Stimulated activated CD8-positive, alpha-beta memory T cell treated with anti-CD3 and anti-CD28 coated beads, Interleukin-7, amount 100 ng/mL, for 24 hours (primary cell): ENCODE data around the gene BUB1B.
"Not testable (repeated sequence)": the region's sequence is repeated elsewhere in the genome, so short reads cannot be mapped to it uniquely, and the experiment has no call there.

ENCODE experiments used
- DNase-seq: peaks from one replicate; pipeline ENCODE4 v3.0.0-alpha.2; 2020; ENCODE audit warnings: low read depth

Gene BUB1B

GRCh38 chr15:40137303-40138200 is 23.3 kb upstream of the BUB1B start:
- no peak for DNase-seq

- not testable (repeated sequence) for DNase-seq
Observed at GRCh38 chr15:40138201-40138570, 22.7 kb upstream of the BUB1B start.

DNA sequence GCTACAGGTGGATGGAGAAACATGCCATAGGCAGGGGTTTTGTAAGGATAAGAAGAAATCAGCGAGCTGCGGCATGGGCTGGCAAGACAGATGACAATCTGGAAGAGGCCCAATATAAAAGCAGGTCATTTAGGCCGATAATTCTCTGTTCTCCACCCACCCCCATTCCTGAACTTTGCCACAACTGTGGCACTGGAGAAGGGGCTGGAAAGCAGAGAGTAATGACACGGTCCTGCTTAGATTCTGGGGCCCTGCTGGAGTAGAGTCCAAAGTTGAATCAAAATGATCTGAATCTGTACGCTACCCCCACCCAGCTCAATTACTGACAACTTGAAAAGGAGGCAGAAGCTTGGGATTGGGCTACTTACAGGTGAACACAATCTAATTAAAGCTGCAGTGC is 18.4 kb upstream of the BUB1B start:
- DNase-seq, result no peak

DNA sequence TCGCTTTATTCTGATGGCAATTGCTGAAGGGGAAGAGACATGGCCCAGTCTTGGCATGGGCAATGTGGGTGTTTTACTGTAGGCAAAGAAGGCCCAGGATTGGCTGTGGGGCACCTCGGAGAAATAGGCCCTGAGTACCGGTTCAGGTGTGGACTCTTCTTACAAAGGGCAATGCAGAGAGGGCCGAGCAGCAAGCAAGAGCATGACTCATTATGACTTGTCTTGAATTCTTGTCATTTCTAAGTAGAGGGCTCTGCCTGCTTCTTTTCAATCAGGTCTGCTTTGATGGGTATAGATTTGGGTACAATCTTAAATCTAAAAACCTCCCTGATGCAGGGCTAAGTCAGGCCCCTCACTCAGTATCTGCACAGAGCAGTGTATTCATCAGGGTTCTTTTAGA is 14.8 kb upstream of the BUB1B start:
- no peak for DNase-seq

- DNase-seq, result no peak
Observed at GRCh38 chr15:40149339-40149738, 11.5 kb upstream of the BUB1B start.

DNA sequence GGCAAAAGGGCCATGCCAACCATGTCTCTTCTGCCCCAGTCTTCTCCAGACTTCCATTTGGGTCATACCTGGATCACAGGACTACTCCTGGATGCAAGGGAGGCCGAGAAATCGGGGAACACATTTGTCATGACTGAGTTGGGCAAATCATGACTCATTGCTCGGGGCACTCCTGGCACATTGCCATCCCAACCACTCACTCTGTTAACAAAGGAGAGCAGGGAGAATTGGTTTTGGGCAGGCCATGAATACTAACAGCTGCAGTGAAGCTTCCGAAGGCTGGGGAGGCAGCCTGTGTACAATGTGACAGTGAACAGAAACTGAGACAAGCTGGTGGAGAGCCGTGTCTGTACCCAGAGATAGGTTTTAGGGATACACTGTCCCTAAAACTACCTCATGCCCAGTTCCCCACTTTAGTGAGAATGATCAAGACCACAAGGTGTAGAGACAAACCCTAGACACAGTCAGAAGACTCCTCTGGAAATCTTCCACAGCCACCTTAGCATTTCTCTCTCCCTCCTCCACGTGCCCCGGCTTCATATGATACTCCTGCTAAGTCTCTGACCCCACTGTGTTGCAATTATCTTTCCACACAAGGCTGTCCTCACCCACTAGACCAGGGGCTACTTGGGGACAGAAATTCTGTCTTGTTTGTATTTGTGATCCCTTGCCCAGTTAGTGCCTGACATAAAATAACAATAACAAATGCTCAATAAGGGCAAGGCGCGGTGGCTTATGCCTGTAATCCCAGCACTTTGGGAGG is 10.5 kb upstream of the BUB1B start:
- no peak for DNase-seq

- DNase-seq, result no peak
Observed at GRCh38 chr15:40151499-40151898, 9.4 kb upstream of the BUB1B start.

- DNase-seq, result no peak
Observed at GRCh38 chr15:40151991-40152390, 8.9 kb upstream of the BUB1B start.

DNA sequence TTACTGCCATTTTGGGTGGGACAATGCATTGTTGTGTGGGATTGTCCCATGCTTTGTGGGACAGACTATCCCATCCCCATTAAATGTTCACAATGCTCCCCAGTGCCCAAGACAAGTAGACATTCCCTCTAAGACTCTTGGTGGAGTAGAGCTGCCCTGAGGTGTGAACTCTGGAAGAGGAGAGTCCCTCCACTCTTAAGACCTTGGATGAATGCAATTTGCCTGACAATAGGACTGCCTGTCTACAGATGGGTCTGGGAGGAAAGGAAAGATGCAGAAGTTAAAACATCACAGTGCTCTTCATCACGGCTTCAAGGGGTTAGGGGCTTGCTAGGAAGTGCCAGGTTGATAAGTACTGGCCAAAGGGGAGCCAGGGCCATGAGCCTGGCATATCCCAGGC is 6.0 kb upstream of the BUB1B start:
- not testable (repeated sequence) for DNase-seq

- no peak for DNase-seq
Observed at GRCh38 chr15:40155270-40155910, 5.5 kb upstream of the BUB1B start.

DNA sequence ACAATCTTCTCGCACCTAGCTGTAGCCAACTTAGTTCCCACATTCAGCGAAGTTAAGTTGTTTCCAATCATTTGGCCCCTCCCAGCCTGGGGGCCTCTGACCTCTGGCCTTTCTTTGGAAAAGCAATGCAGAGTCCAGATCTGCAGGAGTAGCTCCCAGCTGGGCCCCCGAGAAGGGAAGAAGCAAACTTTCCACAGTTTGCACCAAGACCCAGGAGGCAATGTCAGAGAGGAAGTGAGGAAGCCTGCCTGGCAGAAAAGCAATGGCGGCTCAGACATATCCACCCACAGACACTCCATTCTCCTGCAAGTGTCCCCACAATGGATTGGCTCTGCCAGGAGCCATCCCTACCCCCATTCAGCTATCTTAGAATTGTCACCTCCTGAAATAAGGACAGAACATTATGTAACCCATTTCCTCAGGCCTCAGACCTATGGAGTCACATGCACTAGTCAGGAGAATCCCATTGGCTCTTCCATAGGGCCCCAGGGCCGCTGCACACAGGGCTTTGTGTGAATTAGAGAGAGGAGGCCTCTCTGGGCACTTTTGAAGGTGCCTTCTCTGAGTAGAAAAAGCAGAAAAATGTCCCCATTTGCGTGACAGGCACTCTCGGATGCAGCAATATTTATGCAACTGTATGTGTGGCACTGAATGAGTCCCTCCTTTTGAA is 3.0 kb upstream of the BUB1B start:
- DNase-seq, result no peak

GRCh38 chr15:40160021-40160420 is 848 bp upstream of the BUB1B start:
- no peak for DNase-seq

- no peak for DNase-seq
Observed at GRCh38 chr15:40161693-40162391, 973 bp downstream of the BUB1B start.

- DNase-seq, result no peak
Observed at GRCh38 chr15:40162552-40162951, 1.7 kb downstream of the BUB1B start.

DNA sequence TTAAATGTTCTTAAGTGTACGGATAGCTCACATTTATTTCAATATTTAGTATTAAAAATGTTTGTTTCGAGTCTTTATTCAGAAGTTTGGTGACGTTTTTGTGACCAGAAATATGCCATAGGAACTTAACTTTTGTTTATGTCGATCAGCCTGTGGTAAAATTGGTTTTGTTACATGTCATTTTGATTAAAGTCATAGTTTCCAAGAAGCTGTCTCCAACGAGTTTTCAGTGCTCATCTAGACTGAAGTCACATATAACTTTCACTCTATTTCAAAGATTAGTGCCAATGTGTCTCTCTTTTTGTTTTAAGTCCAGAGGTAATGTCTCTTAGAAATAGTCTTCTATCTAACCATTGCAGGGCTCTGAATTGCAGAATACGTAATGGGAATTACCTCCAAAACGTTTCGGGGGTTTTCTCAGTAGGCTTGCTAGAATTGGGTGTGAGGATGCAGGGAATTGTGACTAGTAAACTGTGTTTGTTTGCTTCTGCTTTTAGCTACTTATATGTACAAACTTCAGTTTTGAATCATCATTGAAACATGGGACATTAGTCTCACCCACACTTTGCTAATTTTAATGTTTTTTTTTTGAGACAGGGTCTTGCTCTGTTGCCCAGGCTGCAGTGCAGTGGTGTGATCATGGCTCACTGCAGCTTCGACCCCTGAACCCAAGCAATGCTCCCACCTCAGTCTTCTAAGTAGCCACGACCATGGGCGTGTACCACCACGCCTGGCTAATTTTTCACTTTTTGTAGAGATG is 3.0 kb downstream of the BUB1B start:
- DNase-seq, result no peak

- not testable (repeated sequence) for DNase-seq
Observed at GRCh38 chr15:40167374-40167773, 6.5 kb downstream of the BUB1B start.

GRCh38 chr15:40175160-40175559 is 14.3 kb downstream of the BUB1B start:
- DNase-seq, result no peak

DNA sequence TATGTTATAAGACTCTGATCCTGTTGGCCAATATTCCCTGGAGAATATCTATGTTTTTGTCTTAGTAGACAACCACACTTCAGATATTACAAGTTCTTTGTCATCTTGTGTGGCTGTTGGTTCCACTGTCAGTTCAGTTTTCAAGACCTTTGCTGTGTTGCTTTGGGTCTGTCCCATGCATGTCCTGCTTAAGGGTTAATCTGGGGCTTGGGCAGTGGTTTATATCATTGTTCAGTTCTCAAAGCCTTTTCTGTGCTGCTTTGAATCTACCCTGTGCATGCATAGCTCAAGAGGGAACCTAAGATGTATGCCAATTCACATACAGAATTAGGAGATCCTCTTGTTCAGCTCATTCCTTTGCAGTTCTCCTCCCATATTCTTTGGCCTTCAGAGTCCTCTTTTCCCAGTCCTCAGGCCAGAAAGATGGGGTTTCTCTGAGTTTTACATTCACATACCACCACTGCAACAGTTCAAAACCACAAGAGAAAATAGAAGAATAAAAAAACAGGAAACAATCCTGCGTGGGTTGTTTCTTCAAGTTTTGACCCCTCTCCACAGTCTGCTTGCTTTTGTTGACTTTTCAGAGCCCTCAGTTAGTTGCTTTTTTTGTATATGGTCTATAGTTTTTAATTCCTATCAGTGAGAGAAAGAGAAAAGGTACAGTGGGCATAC is 21.6 kb downstream of the BUB1B start:
- DNase-seq, result no peak

DNA sequence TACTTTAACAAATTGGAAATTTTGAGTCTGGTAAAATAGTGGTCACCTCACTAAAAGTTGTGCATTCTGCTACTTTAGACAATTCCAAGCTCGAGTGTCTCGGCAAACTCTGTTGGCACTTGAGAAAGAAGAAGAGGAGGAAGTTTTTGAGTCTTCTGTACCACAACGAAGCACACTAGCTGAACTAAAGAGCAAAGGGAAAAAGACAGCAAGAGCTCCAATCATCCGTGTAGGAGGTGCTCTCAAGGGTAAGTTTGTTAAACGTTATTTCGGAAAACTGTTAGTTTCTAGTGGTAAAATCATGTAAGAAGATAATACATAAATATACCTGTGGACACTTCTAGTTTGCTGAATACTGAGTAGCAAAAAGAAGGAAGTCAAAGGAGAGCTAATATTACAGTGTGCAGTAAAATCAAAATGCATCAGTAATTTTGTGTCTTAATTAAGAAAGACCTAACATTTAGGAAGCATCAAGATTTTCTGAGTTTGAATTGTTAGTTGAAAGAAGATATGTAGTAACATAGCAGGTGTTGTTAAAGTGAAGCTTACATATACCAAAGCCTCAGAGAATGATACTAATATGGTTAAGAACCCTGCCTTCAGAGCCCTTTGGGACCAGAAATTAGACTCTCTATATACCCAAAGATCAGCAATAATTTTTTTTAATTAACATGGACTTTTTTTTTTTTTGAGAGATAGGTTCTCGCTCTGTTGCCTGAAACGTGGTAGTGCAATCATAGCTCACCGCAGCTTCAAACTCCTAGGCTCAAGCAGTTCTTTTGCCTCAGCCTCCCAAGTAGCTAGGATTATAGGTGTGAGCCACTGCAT is 23.0 kb downstream of the BUB1B start:
- DNase-seq, result no peak
